ENCODE measurements around the gene EXOC3.
"Not testable (repeated sequence)": the region's sequence is repeated elsewhere in the genome, so short reads cannot be mapped to it uniquely, and the experiment has no call there.

The EXOC3 gene

GRCh38 chr5:407801-408268 is 35.1 kb upstream of the EXOC3 start:
- no peak for DNase-seq

GRCh38 chr5:410911-411517 is 32.0 kb upstream of the EXOC3 start:
- DNase-seq = no peak

- DNase-seq = no peak
Measured at GRCh38 chr5:411728-412127, 31.2 kb upstream of the EXOC3 start.

GRCh38 chr5:414991-415927 is 27.7 kb upstream of the EXOC3 start:
- not testable (repeated sequence) for DNase-seq

- DNase-seq = no peak
Measured at GRCh38 chr5:415928-416635, 26.9 kb upstream of the EXOC3 start.

- no peak for DNase-seq
Measured at GRCh38 chr5:416636-416960, 26.4 kb upstream of the EXOC3 start.

GRCh38 chr5:417301-418161 is 25.4 kb upstream of the EXOC3 start:
- DNase-seq = no peak

- no peak for DNase-seq
Measured at GRCh38 chr5:418162-419121, 24.5 kb upstream of the EXOC3 start.

GRCh38 chr5:419970-420369 is 23.0 kb upstream of the EXOC3 start:
- DNase-seq = no peak

- no peak for DNase-seq
Measured at GRCh38 chr5:420632-421286, 22.2 kb upstream of the EXOC3 start.

- no peak for DNase-seq
Measured at GRCh38 chr5:421287-421880, 21.6 kb upstream of the EXOC3 start.

GRCh38 chr5:421901-422300 is 21.1 kb upstream of the EXOC3 start:
- no peak for DNase-seq

- DNase-seq = no peak
Measured at GRCh38 chr5:422323-423232, 20.4 kb upstream of the EXOC3 start.

GRCh38 chr5:423233-423565 is 19.8 kb upstream of the EXOC3 start:
- no peak for DNase-seq

- no peak for DNase-seq
Measured at GRCh38 chr5:423626-424261, 19.2 kb upstream of the EXOC3 start.

- DNase-seq = no peak
Measured at GRCh38 chr5:424301-425110, 18.5 kb upstream of the EXOC3 start.

- no peak for DNase-seq
Measured at GRCh38 chr5:425714-426113, 17.3 kb upstream of the EXOC3 start.

- DNase-seq = no peak
Measured at GRCh38 chr5:426392-426976, 16.5 kb upstream of the EXOC3 start.

Data from NCI-H446 treated with DMSO at 0.1 percent for 48 hours (cell line).